Ascending aorta (tissue), 2 donors: ENCODE measurements around the gene WFDC6. TPM values are rescaled to one million over a fixed set of nuclear protein-coding genes. Genes with fewer than 3 reads are reported as not detected.
A peak's percentile ranks its signal among the peaks of the same experiment; 100 is the strongest.

Source experiments
- DNase-seq, 2 donors: peaks; one replicate each; pipeline ENCODE4 v3.0.0-alpha.2; 2019; ENCODE audit warnings: low spot score in 2 of 2
- H3K27ac ChIP-seq, 2 donors: fragments of 200-600 bp; sonication (generic); one replicate each; pipeline ENCODE4 v1.5.1; 2016 to 2017; ENCODE audit warnings: mild to moderate bottlenecking in 1 of 2
- H3K27me3 ChIP-seq: fragments of 200-600 bp; sonication (generic); one replicate; pipeline ENCODE4 v1.5.1; 2017
- H3K36me3 ChIP-seq, 2 donors: fragments of 200-600 bp; sonication (generic); one replicate each; pipeline ENCODE4 v1.5.1; 2016
- H3K4me1 ChIP-seq, 2 donors: fragments of 200-600 bp; sonication (generic); one replicate each; pipeline ENCODE4 v1.5.1; 2016 to 2017; ENCODE audit warnings: mild to moderate bottlenecking in 1 of 2
- H3K4me3 ChIP-seq, 2 donors: fragments of 200-600 bp; sonication (generic); one replicate each; pipeline ENCODE4 v1.5.1; 2016 to 2017; ENCODE audit warnings: mild to moderate bottlenecking in 1 of 2
- H3K9me3 ChIP-seq, 2 donors: fragments of 200-600 bp; sonication (generic); one replicate each; pipeline ENCODE4 v1.5.1; 2016
- CTCF ChIP-seq, 3 experiments: fragments of 200-600 bp in 2 of 3; fragments of 450-650 bp in 1 of 3; sonication (generic) in 2 of 3; IDR thresholded peaks; one replicate each; pipeline ENCODE4 v1.5.1; 2016 to 2019; ENCODE audit warnings: antibody characterized with exemption in 3 of 3, mild to moderate bottlenecking in 1 of 3, moderate library complexity in 1 of 3
- intact Hi-C: fragments of 100-400 bp; cut with DNase I; formaldehyde crosslinking; loops from one replicate; pipeline ENCODE4 v1.15.1; 2023
- total RNA-seq: library from RNA; depleted of rRNA; stranded (reverse); fragments of >200 nt; gene quantifications from one replicate; pipeline ENCODE4 v1.1.0, GENCODE V29; 2016

WFDC6 gene
- total RNA-seq, 1 donor from 2014 or later, result not detected

GRCh38 chr20:45552456-45552855 is 13.2 kb upstream of the WFDC6 start:
- no peak for TF ChIP-seq CTCF (IDR thresholded peaks at IDR 0.05)
- H3K27me3 ChIP-seq, result no peaks in the 10 kb centered on the region
- H3K4me3 ChIP-seq, result no peak overlapping the region
- no peaks in the 10 kb centered on the region for H3K9me3 ChIP-seq
- no peaks in the 10 kb centered on the region for H3K36me3 ChIP-seq
- no peak overlapping the region for H3K27ac ChIP-seq
- no peaks in the 10 kb centered on the region for H3K4me1 ChIP-seq
- no peak for DNase-seq
- intact Hi-C loops, result no loop called here

- Histone ChIP-seq H3K9me3 (no peaks in the 10 kb centered on the region), H3K36me3 (no peaks in the 10 kb centered on the region), H3K4me3 (no peak overlapping the region), H3K27me3 (no peaks in the 10 kb centered on the region), H3K27ac (no peak overlapping the region), H3K4me1 (no peaks in the 10 kb centered on the region)
- intact Hi-C loops, result no loop called here
- TF ChIP-seq CTCF (IDR thresholded peaks at IDR 0.05), result no peak
- DNase-seq, result no peak
Measured at GRCh38 chr20:45550765-45551164, 11.5 kb upstream of the WFDC6 start.

- H3K4me3 ChIP-seq, result no peak overlapping the region
- no peak overlapping the region for H3K27ac ChIP-seq
- no peaks in the 10 kb centered on the region for H3K36me3 ChIP-seq
- H3K9me3 ChIP-seq, result no peaks in the 10 kb centered on the region
- intact Hi-C loops, result no loop called here
- no peak for DNase-seq
- TF ChIP-seq CTCF (IDR thresholded peaks at IDR 0.05), result no peak
- H3K27me3 ChIP-seq, result no peaks in the 10 kb centered on the region
- no peaks in the 10 kb centered on the region for H3K4me1 ChIP-seq
Measured at GRCh38 chr20:45548410-45548809, 9.1 kb upstream of the WFDC6 start.

- TF ChIP-seq CTCF (IDR thresholded peaks at IDR 0.05), result no peak
- no peak within 1 kb of the TSS for H3K27ac ChIP-seq
- H3K4me1 ChIP-seq, result no peaks in the 10 kb centered on the region
- no peaks in the 10 kb centered on the region for H3K9me3 ChIP-seq
- no peak for DNase-seq
- no peaks in the 10 kb centered on the region for H3K27me3 ChIP-seq
- intact Hi-C loops, result loop anchor here (2.0 kb wide), 1 partner anchor 224 kb away; no protein-coding TSS in a partner anchor
- no peak within 1 kb of the TSS for H3K4me3 ChIP-seq
- no peaks in the 10 kb centered on the region for H3K36me3 ChIP-seq
Measured at GRCh38 chr20:45547206-45547770, 8.0 kb upstream of the WFDC6 start, which contains the start of gene EPPIN. TSS of gene EPPIN (minus strand) at chr20:45547401. CDS start at chr20:45547357, 44 bp downstream.

GRCh38 chr20:45545754-45546453 is 6.6 kb upstream of the WFDC6 start:
- Histone ChIP-seq H3K4me3 (no peak overlapping the region), H3K36me3 (no peaks in the 10 kb centered on the region), H3K9me3 (no peaks in the 10 kb centered on the region), H3K27me3 (no peaks in the 10 kb centered on the region), H3K4me1 (no peaks in the 10 kb centered on the region), H3K27ac (no peak overlapping the region)
- intact Hi-C loops, result loop anchor here (2.0 kb wide), 1 partner anchor 225 kb away; no protein-coding TSS in a partner anchor
- DNase-seq, result no peak
- peak in 1 of 3 experiments; percentile 30 for TF ChIP-seq CTCF (IDR thresholded peaks at IDR 0.05)
